B cell (primary cell): ENCODE measurements around the gene DNAH10. TPM values are rescaled to one million over a fixed set of nuclear protein-coding genes. Genes with fewer than 3 reads are reported as not detected.

ENCODE experiments used
- ATAC-seq: fragments of 200-7000 bp; cut with Tn5 transposase; one replicate; pipeline ENCODE4 v1.10.0; 2021; ENCODE audit warnings: low read depth, mild to moderate bottlenecking, moderate number of reproducible peaks, moderate library complexity
- CTCF ChIA-PET: fragments of 350-600 bp; sonication (Branson Sonifier 250); formaldehyde crosslinking; loops from one replicate; lab custom pipeline; 2021; ENCODE audit warnings: antibody characterized with exemption, inconsistent platforms; lab: Charles Lee
- POLR2A ChIA-PET: fragments of 350-600 bp; sonication (Branson Sonifier 250); formaldehyde crosslinking; loops from one replicate; lab custom pipeline; 2021; ENCODE audit warnings: antibody characterized with exemption; lab: Charles Lee
- DNase-seq: peaks from one replicate; pipeline ENCODE4 v3.0.0; 2013
- H2AFZ ChIP-seq: 2 replicates; pipeline ENCODE4 v1.6.1; 2012; ENCODE audit warnings: mild to moderate bottlenecking, low read depth, low read length; ENCODE audit not compliant: insufficient read depth, poor library complexity, severe bottlenecking
- H3K27ac ChIP-seq, 2 donors: 1 replicate in 1 of 2; 2 replicates in 1 of 2; pipeline ENCODE4 v1.5.1; 2012 to 2013; ENCODE audit warnings: low read length in 2 of 2, mild to moderate bottlenecking in 2 of 2, moderate library complexity in 1 of 2
- H3K27me3 ChIP-seq, 4 experiments: fragments of 200-600 bp in 1 of 4; sonication (generic) in 1 of 4; replicated peaks in 1 of 4; 1 replicate in 2 of 4; 2 replicates in 2 of 4; pipeline versions ENCODE4 v1.6.1 to v1.7.0; 2013 to 2016; ENCODE audit warnings: low read length in 3 of 4, mild to moderate bottlenecking in 2 of 4, mixed read lengths in 1 of 4, moderate library complexity in 1 of 4; ENCODE audit not compliant: insufficient read depth in 4 of 4, control insufficient read depth in 3 of 4; ENCODE audit errors: control extremely low read depth in 1 of 4
- H3K36me3 ChIP-seq, 2 experiments: replicated peaks in 1 of 2; 1 replicate in 1 of 2; 2 replicates in 1 of 2; pipeline versions ENCODE4 v1.6.1 to v1.7.1; 2013; ENCODE audit warnings: low read length in 1 of 2; ENCODE audit not compliant: insufficient read depth in 2 of 2, control insufficient read depth in 1 of 2; ENCODE audit errors: control extremely low read depth in 1 of 2, extremely low read depth in 1 of 2
- H3K4me1 ChIP-seq, 2 donors: fragments of 200-600 bp in 1 of 2; sonication (generic) in 1 of 2; 1 replicate in 1 of 2; 2 replicates in 1 of 2; pipeline versions ENCODE4 v1.5.1 to v1.6.1; 2013 to 2017; ENCODE audit warnings: low read length in 2 of 2; ENCODE audit not compliant: control insufficient read depth in 2 of 2, insufficient read depth in 2 of 2
- H3K4me2 ChIP-seq: replicated peaks from 2 replicates; pipeline ENCODE3; 2012; ENCODE audit warnings: mild to moderate bottlenecking, low read depth, low read length; ENCODE audit not compliant: poor library complexity, severe bottlenecking
- H3K4me3 ChIP-seq, 5 experiments: fragments of 200-600 bp in 1 of 5; sonication (generic) in 1 of 5; 1 replicate in 3 of 5; 2 replicates in 2 of 5; pipeline versions ENCODE4 v1.5.1 to v1.7.0; 2011 to 2016; ENCODE audit warnings: low read length in 4 of 5, mild to moderate bottlenecking in 4 of 5, low read depth in 2 of 5, control low read depth in 1 of 5, moderate library complexity in 1 of 5; ENCODE audit not compliant: insufficient read depth in 1 of 5; ENCODE audit errors: control extremely low read depth in 1 of 5, extremely low read depth in 1 of 5
- H3K79me2 ChIP-seq: fragments of 200-600 bp; sonication (generic); one replicate; pipeline ENCODE4 v1.6.0; 2016; ENCODE audit warnings: low read length; ENCODE audit not compliant: control insufficient read depth, insufficient read depth
- H3K9ac ChIP-seq: fragments of 200-600 bp; sonication (generic); 2 replicates; pipeline ENCODE4 v1.6.1; 2017; ENCODE audit warnings: mild to moderate bottlenecking, low read length, moderate library complexity
- H3K9me3 ChIP-seq, 3 donors: one replicate each; pipeline versions ENCODE4 v1.6.1 to v1.7.1; 2013; ENCODE audit warnings: low read length in 2 of 3; ENCODE audit not compliant: control insufficient read depth in 2 of 3, insufficient read depth in 1 of 3; ENCODE audit errors: control extremely low read depth in 1 of 3
- H4K20me1 ChIP-seq: 2 replicates; pipeline ENCODE4 v1.6.0; 2012; ENCODE audit warnings: mild to moderate bottlenecking, low read length; ENCODE audit not compliant: insufficient read depth, control insufficient read depth, poor library complexity, severe bottlenecking
- H3K27ac Mint-ChIP-seq: one replicate; pipeline ENCODE4 v1.8.0; 2021; ENCODE audit warnings: mixed read lengths
- H3K27me3 Mint-ChIP-seq: one replicate; pipeline ENCODE4 v1.8.0; 2021; ENCODE audit warnings: mixed read lengths
- H3K4me1 Mint-ChIP-seq: one replicate; pipeline ENCODE4 v1.8.0; 2021; ENCODE audit warnings: mixed read lengths
- H3K4me3 Mint-ChIP-seq: one replicate; pipeline ENCODE4 v1.8.0; 2021; ENCODE audit warnings: mixed read lengths
- H3K9me3 Mint-ChIP-seq: one replicate; pipeline ENCODE4 v1.8.0; 2022; ENCODE audit warnings: mixed read lengths; ENCODE audit not compliant: insufficient read depth
- EZH2 ChIP-seq: IDR thresholded peaks from 2 replicates; pipeline ENCODE4 v1.6.1; 2012; ENCODE audit warnings: borderline replicate concordance, low read depth, mild to moderate bottlenecking, moderate library complexity, low read length; ENCODE audit not compliant: insufficient read depth, poor library complexity, severe bottlenecking
- WGBS: methylation state at CpG from one replicate; pipeline ENCODE4 v1.1.5; 2013; ENCODE audit warnings: missing lambda C conversion rate; ENCODE audit not compliant: insufficient coverage; 5-methylcytosine and 5-hydroxymethylcytosine counted together
- intact Hi-C: fragments of 100-400 bp; cut with micrococcal nuclease; formaldehyde crosslinking; loops from one replicate; pipeline ENCODE4 v1.10.0; 2022
- polyA plus RNA-seq: library from polyadenylated mRNA; depleted of rRNA; stranded (reverse); fragments of >200 nt; gene quantifications from 2 replicates; pipeline ENCODE4 v1.2.3, GENCODE V29; 2012
- total RNA-seq, 2 donors: library from RNA; stranded (reverse); fragments of 120-200 nt in 1 of 2; gene quantifications; 1 replicate in 1 of 2; 2 replicates in 1 of 2; pipeline versions ENCODE4 v1.2.3 to v1.2.4, GENCODE V29; 2013 to 2022
- TF ChIP-seq, protein P1 (sequence below): fragments of 200-600 bp; IDR thresholded peaks from one replicate; pipeline ENCODE4 v1.8.0; 2022; ENCODE audit warnings: antibody characterized with exemption, mild to moderate bottlenecking

The DNAH10 gene
- total and polyA plus RNA-seq, 2 donors (not counting 1 experiment from before 2014, with no cell fraction given): 0.24 to 0.99 TPM

- no peaks in the 10 kb centered on the region for H3K79me2 ChIP-seq
- intact Hi-C loops: no loop called here
- ChIA-PET CTCF (interaction anchor here (0.9 kb wide), 1 partner anchor 10 kb away, joined by 3 read pairs; the partner anchor contains the start of gene DNAH10), POLR2A (interaction anchor here (0.6 kb wide), 1 partner anchor 37 kb away, joined by 5 read pairs; no protein-coding TSS in a partner anchor)
- no peak overlapping the region for H3K9ac ChIP-seq
- Mint-ChIP-seq H3K9me3 (no peaks in the 10 kb centered on the region), H3K27me3 (no peaks in the 10 kb centered on the region), H3K4me1 (peaks cover 5% of the 10 kb centered on the region), H3K27ac (no peak overlapping the region), H3K4me3 (no peak overlapping the region)
- no peaks in the 10 kb centered on the region for H3K27me3 ChIP-seq
- no peaks in the 10 kb centered on the region for H3K9me3 ChIP-seq
- peaks cover 2 to 63% of the 10 kb centered on the region in 2 experiments for H3K36me3 ChIP-seq
- no peak overlapping the region for H3K4me3 ChIP-seq
- H4K20me1 ChIP-seq: no peaks in the 10 kb centered on the region
- TF ChIP-seq, protein P1, sequence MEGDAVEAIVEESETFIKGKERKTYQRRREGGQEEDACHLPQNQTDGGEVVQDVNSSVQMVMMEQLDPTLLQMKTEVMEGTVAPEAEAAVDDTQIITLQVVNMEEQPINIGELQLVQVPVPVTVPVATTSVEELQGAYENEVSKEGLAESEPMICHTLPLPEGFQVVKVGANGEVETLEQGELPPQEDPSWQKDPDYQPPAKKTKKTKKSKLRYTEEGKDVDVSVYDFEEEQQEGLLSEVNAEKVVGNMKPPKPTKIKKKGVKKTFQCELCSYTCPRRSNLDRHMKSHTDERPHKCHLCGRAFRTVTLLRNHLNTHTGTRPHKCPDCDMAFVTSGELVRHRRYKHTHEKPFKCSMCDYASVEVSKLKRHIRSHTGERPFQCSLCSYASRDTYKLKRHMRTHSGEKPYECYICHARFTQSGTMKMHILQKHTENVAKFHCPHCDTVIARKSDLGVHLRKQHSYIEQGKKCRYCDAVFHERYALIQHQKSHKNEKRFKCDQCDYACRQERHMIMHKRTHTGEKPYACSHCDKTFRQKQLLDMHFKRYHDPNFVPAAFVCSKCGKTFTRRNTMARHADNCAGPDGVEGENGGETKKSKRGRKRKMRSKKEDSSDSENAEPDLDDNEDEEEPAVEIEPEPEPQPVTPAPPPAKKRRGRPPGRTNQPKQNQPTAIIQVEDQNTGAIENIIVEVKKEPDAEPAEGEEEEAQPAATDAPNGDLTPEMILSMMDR: no peak
- no peak for TF ChIP-seq EZH2
- no peak overlapping the region for H2AFZ ChIP-seq
- H3K27ac ChIP-seq: no peak overlapping the region
- ATAC-seq (no peak), DNase-seq (no peak)
- WGBS: 100% methylated on average over 1 of the region's 3 CpGs
- H3K4me2 ChIP-seq: no peak overlapping the region
- no peaks in the 10 kb centered on the region for H3K4me1 ChIP-seq
Measured at GRCh38 chr12:123752046-123752445, 10.1 kb upstream of the DNAH10 start.

- H3K27me3 Mint-ChIP-seq: no peaks in the 10 kb centered on the region
- WGBS: 97% methylated on average over 8 of the region's 12 CpGs
- CTCF ChIA-PET: no interaction called here
Measured at GRCh38 chr12:123754041-123754772, 7.9 kb upstream of the DNAH10 start.

More at GRCh38 chr12:123754041-123754772, 7.9 kb upstream of the DNAH10 start:
- H3K27ac Mint-ChIP-seq: no peak overlapping the region
- ATAC-seq: no peak
- H2AFZ ChIP-seq: no peak overlapping the region
- POLR2A ChIA-PET: no interaction called here
- TF ChIP-seq EZH2: no peak
- TF ChIP-seq, protein P1: no peak
- no peaks in the 10 kb centered on the region for H3K4me1 ChIP-seq
- intact Hi-C loops: no loop called here
- no peak overlapping the region for H3K4me3 ChIP-seq
- no peaks in the 10 kb centered on the region for H3K9me3 ChIP-seq
- no peaks in the 10 kb centered on the region for H3K79me2 ChIP-seq
- peaks cover 0 to 51% of the 10 kb centered on the region in 2 experiments for H3K36me3 ChIP-seq
- DNase-seq: no peak
- H3K4me3 Mint-ChIP-seq: no peak overlapping the region
- H3K27ac ChIP-seq: no peak overlapping the region
- H3K9me3 Mint-ChIP-seq: no peaks in the 10 kb centered on the region
- no peak overlapping the region for H3K4me2 ChIP-seq
- H3K4me1 Mint-ChIP-seq: no peaks in the 10 kb centered on the region
- H3K9ac ChIP-seq: no peak overlapping the region
- H3K27me3 ChIP-seq: no peaks in the 10 kb centered on the region
- H4K20me1 ChIP-seq: no peaks in the 10 kb centered on the region
